ENCODE results near the gene GLRX. TPM values are rescaled to one million over a fixed set of nuclear protein-coding genes. Genes with fewer than 3 reads are reported as not detected.

GLRX gene
- total RNA-seq, 1 donor from 2014 or later: 63.3 TPM

- Histone ChIP-seq H3K27ac (peak overlapping the region; percentile 88), H3K4me1 (peaks cover 74% of the 10 kb centered on the region), H3K4me3 (peak overlapping the region; percentile 17 to 29), H3K9me3 (no peaks in the 10 kb centered on the region), H3K36me3 (no peaks in the 10 kb centered on the region), H3K27me3 (no peaks in the 10 kb centered on the region)
- intact Hi-C loops (cut with DNase I): loop anchor here (2.0 to 10.0 kb wide), 3 partner anchors 102 to 478 kb away; partner anchors contain the start of genes ELL2 and RHOBTB3
- DNase-seq (ENCODE audit: extremely low spot score in 2 of 2): peak in 1 of 2 donors; percentile 99
- TF ChIP-seq POLR2AphosphoS5 (IDR thresholded peaks at IDR 0.05; ENCODE audit: insufficient read depth in 1 of 2, low read depth in 1 of 2): peak; percentile 60 to 95
- TF ChIP-seq, protein P1, sequence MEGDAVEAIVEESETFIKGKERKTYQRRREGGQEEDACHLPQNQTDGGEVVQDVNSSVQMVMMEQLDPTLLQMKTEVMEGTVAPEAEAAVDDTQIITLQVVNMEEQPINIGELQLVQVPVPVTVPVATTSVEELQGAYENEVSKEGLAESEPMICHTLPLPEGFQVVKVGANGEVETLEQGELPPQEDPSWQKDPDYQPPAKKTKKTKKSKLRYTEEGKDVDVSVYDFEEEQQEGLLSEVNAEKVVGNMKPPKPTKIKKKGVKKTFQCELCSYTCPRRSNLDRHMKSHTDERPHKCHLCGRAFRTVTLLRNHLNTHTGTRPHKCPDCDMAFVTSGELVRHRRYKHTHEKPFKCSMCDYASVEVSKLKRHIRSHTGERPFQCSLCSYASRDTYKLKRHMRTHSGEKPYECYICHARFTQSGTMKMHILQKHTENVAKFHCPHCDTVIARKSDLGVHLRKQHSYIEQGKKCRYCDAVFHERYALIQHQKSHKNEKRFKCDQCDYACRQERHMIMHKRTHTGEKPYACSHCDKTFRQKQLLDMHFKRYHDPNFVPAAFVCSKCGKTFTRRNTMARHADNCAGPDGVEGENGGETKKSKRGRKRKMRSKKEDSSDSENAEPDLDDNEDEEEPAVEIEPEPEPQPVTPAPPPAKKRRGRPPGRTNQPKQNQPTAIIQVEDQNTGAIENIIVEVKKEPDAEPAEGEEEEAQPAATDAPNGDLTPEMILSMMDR (IDR thresholded peaks at IDR 0.05): peak; percentile 93 to 99 (median 99)
- TF ChIP-seq POLR2A (IDR thresholded peaks at IDR 0.05): no peak
Observed at GRCh38 chr5:95858661-95859595, 36.4 kb upstream of the GLRX start.

DNA sequence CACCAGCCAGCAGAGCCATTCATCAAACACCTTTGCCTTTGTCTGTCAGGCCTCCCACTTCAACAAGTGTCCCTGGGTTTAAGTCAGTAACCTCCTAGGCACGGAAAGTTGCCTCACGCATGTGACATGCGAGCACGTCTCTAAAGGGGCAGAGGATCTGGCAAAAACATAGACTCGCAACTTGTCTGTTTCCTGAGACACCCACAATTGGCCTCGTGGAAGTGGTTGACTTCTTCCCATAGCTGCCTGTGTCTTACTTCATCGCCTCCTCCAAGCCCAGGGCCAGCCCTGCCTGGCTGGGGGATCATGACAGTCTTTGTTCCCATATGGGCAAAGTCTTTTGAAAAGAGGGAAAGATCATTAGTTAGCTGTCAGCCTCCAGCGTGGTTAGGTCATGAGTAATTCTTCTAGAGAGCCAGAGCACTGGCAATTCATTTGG is 35.5 kb upstream of the GLRX start:
- H3K9me3 ChIP-seq: no peaks in the 10 kb centered on the region
- H3K4me3 ChIP-seq: peak overlapping the region in 1 of 2 donors; percentile 29
- DNase-seq (ENCODE audit: extremely low spot score in 2 of 2): no peak
- intact Hi-C loops (cut with DNase I): loop anchor here (2.0 to 10.0 kb wide), 3 partner anchors 103 to 479 kb away; partner anchors contain the start of genes ELL2 and RHOBTB3
- no peaks in the 10 kb centered on the region for H3K36me3 ChIP-seq
- H3K4me1 ChIP-seq: peaks cover 65% of the 10 kb centered on the region
- H3K27me3 ChIP-seq: no peaks in the 10 kb centered on the region
- peak overlapping the region; percentile 88 for H3K27ac ChIP-seq
- TF ChIP-seq POLR2A (IDR thresholded peaks at IDR 0.05) (no peak), POLR2AphosphoS5 (IDR thresholded peaks at IDR 0.05; ENCODE audit: insufficient read depth in 1 of 2, low read depth in 1 of 2) (no peak)
- TF ChIP-seq, protein P1 (IDR thresholded peaks at IDR 0.05): no peak

DNA sequence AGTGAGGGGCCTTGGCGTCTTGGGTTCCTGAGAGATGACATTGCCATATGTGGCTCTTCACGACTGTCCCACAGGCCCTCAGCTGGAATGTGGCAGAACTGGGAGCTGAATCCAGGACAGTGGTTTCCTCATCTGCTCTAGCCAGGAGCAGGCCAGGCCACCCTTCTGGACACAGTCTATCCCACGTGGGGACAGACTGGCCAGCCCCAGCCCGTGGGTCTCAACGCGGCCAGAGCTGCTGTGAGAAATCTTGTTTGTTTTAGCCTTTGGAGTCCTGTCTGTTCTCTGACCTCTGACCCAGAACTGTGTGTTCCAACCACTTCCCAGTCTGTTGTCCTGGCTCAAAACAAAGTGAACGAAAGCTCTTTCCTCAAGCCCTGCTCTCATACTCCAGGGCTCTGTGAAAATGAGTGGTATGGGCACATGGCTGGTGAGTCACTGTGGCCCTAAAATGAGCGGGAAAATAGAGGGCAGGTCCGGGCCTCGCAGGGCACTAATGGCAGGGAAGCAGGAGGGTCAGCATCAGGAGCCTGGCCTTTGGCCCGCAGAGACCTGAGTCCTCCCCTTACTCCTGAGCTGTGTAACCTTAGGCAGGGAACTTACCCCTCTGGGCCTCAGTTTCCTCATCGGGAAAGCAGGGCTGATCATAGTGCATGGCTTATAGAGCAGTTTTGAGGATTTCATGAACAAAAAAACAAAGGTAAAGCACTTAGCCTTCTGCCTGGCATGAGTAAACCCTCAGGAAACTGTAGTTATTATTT is 34.8 kb upstream of the GLRX start:
- intact Hi-C loops (cut with DNase I): loop anchor here (5.0 to 10.0 kb wide), 2 partner anchors 123 to 480 kb away; partner anchors contain the start of gene RHOBTB3
- no peaks in the 10 kb centered on the region for H3K36me3 ChIP-seq
- DNase-seq (ENCODE audit: extremely low spot score in 2 of 2): peak in 1 of 2 donors; percentile 97

GRCh38 chr5:95856501-95856981 is 34.0 kb upstream of the GLRX start:
- Histone ChIP-seq H3K27me3 (no peaks in the 10 kb centered on the region), H3K4me1 (peaks cover 50% of the 10 kb centered on the region), H3K27ac (peak overlapping the region; percentile 88), H3K36me3 (no peaks in the 10 kb centered on the region), H3K9me3 (no peaks in the 10 kb centered on the region), H3K4me3 (no peak overlapping the region)
- no peak for DNase-seq (ENCODE audit: extremely low spot score in 2 of 2)
- intact Hi-C loops (cut with DNase I): loop anchor here (5.0 to 10.0 kb wide), 2 partner anchors 122 to 481 kb away; partner anchors contain the start of gene RHOBTB3
- TF ChIP-seq POLR2A (IDR thresholded peaks at IDR 0.05): no peak
- TF ChIP-seq, protein P1 (IDR thresholded peaks at IDR 0.05): no peak
- TF ChIP-seq POLR2AphosphoS5 (IDR thresholded peaks at IDR 0.05; ENCODE audit: insufficient read depth in 1 of 2, low read depth in 1 of 2): no peak

More for the DNA sequence above, 34.8 kb upstream of the GLRX start:
- no peak overlapping the region for H3K4me3 ChIP-seq
- peaks cover 58% of the 10 kb centered on the region for H3K4me1 ChIP-seq
- H3K27me3 ChIP-seq: no peaks in the 10 kb centered on the region
- TF ChIP-seq POLR2A (IDR thresholded peaks at IDR 0.05): no peak
- TF ChIP-seq, protein P1 (IDR thresholded peaks at IDR 0.05): no peak
- peak; percentile 81 to 83 for TF ChIP-seq POLR2AphosphoS5 (IDR thresholded peaks at IDR 0.05; ENCODE audit: insufficient read depth in 1 of 2, low read depth in 1 of 2)
- H3K9me3 ChIP-seq: no peaks in the 10 kb centered on the region
- peak overlapping the region; percentile 88 for H3K27ac ChIP-seq

Data from vagina (tissue), 2 donors.